NB4 (cell line): ENCODE data around the gene DAPK1.

Experiments
- DNase-seq: peaks from one replicate; pipeline ENCODE4 v3.0.0; 2010; ENCODE audit warnings: low read depth
- H3K4me3 ChIP-seq: one replicate; pipeline ENCODE4 v1.5.1; 2011; ENCODE audit warnings: mild to moderate bottlenecking, low read depth, low read length, moderate library complexity
- MYC ChIP-seq: IDR thresholded peaks from 2 replicates; pipeline ENCODE4 v1.6.1; 2011; ENCODE audit warnings: low read depth, low read length
- POLR2A ChIP-seq: IDR thresholded peaks from 2 replicates; pipeline ENCODE4 v1.6.1; 2011; ENCODE audit warnings: mild to moderate bottlenecking; ENCODE audit not compliant: insufficient read length; ENCODE audit errors: extremely low read depth
- TF ChIP-seq, protein P1 (sequence below): IDR thresholded peaks from one replicate; pipeline ENCODE4 v1.5.1; 2012; ENCODE audit warnings: low read depth, low read length
- TF ChIP-seq, protein P2 (sequence below): IDR thresholded peaks from 2 replicates; pipeline ENCODE4 v1.6.1; 2011; ENCODE audit warnings: low read depth, low read length

Gene DAPK1

DNA sequence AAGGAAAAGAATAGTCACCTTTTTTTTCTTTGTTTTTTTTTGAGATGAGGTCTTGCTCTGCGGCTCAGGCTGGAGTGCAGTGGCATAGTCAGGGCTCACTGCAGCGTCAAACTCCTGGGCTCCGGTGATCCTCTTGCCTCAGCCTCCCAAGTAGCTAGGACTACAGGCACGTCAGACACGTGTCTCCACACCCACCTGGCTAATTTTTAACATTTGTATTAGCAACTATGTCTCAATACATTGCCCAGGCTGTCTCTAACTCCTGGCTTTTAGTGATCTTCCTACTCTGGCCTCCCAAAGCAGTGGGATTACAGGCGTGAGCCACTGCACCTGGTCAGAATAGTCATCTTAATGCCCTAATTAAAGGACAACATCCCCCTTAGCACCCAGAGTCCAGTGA lies 173.8 kb downstream of the DAPK1 start:
- no peak for TF ChIP-seq MYC
- TF ChIP-seq, protein P1, sequence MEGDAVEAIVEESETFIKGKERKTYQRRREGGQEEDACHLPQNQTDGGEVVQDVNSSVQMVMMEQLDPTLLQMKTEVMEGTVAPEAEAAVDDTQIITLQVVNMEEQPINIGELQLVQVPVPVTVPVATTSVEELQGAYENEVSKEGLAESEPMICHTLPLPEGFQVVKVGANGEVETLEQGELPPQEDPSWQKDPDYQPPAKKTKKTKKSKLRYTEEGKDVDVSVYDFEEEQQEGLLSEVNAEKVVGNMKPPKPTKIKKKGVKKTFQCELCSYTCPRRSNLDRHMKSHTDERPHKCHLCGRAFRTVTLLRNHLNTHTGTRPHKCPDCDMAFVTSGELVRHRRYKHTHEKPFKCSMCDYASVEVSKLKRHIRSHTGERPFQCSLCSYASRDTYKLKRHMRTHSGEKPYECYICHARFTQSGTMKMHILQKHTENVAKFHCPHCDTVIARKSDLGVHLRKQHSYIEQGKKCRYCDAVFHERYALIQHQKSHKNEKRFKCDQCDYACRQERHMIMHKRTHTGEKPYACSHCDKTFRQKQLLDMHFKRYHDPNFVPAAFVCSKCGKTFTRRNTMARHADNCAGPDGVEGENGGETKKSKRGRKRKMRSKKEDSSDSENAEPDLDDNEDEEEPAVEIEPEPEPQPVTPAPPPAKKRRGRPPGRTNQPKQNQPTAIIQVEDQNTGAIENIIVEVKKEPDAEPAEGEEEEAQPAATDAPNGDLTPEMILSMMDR = no peak
- TF ChIP-seq POLR2A = no peak
- TF ChIP-seq, protein P2, sequence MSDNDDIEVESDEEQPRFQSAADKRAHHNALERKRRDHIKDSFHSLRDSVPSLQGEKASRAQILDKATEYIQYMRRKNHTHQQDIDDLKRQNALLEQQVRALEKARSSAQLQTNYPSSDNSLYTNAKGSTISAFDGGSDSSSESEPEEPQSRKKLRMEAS = no peak
- H3K4me3 ChIP-seq = no peak overlapping the region
- DNase-seq = no peak

DNA sequence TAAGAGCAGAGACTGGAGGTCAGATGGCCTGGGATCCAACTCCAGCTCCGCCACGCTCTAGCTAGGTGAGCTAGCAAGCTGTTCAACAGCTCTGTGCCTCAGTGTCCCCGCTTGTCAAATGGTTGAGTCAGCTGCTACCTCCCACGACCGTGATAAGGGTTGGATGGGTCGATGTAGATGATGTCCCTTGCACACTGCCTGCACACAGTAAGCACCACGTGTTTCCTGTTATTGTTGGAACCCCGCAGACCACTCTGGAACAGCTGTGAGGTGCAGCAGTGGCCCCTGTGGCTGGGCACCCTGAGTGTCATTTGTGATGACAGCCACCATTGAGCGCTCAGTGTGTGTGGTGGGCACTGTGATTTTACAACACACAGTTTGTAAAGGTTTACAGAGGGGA lies 174.3 kb downstream of the DAPK1 start:
- no peak overlapping the region for H3K4me3 ChIP-seq
- DNase-seq = no peak
- TF ChIP-seq POLR2A (no peak), MYC (no peak)
- TF ChIP-seq, protein P1 = no peak
- TF ChIP-seq, protein P2 = 0 out of 2 replicates have a peak, but pooled peaks have one; percentile 5

DNA sequence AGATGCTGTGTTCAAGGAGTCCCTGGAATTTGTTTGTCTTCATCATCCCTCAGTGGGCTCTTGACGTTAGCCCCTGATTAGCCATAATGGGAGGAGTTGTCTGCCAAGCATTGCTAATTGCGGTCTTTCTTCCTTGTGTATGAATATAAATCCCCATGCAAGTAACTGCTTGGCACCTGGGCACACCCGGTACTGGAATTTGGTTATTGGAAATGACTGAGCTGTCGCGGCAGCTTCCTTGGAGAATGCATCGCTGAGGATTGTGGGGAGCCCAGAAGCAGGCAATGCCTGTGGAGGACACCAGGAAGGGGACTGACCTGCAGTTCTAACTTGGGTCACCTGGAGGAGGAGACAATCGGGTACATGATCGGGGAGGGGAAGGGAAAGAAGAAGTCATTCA lies 174.9 kb downstream of the DAPK1 start:
- H3K4me3 ChIP-seq = no peak overlapping the region
- no peak for TF ChIP-seq POLR2A
- TF ChIP-seq, protein P2 = no peak
- TF ChIP-seq, protein P1 = no peak
- TF ChIP-seq MYC = no peak
- no peak for DNase-seq

DNA sequence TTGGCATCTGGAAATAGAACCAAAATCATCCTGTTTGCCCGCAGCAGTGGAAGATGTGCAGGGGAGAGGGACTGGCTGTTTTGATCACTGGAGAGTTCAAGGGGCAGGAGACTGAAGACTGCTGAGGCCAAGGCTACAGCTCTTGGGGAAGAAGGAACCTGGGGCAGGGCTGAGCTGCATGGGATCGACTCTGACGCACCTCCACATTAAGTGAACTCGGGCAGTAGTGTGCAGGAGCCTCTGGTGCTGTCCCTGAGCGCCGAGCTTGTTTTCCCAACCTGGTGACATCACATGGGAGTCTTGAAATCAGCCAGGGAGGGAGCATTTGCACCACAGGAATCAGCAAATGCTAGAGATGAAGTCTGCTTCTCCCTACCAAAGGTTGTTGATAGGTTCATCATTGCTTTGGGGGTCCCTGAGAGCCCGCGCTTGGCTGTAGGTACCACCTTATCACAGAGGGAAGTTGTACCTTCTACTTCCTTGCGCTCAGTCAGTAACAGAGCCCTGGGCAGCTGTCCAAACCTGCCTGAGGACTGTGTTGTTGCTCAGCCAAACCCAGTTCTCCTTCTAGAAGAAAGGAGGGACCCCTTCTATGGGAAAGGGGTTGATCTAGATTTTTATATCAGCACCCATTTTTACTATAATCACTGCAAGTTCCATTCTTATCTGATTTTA lies 175.9 kb downstream of the DAPK1 start:
- TF ChIP-seq, protein P1 = no peak
- TF ChIP-seq MYC (no peak), POLR2A (no peak)
- TF ChIP-seq, protein P2 = no peak
- H3K4me3 ChIP-seq = no peak overlapping the region
- no peak for DNase-seq

DNA sequence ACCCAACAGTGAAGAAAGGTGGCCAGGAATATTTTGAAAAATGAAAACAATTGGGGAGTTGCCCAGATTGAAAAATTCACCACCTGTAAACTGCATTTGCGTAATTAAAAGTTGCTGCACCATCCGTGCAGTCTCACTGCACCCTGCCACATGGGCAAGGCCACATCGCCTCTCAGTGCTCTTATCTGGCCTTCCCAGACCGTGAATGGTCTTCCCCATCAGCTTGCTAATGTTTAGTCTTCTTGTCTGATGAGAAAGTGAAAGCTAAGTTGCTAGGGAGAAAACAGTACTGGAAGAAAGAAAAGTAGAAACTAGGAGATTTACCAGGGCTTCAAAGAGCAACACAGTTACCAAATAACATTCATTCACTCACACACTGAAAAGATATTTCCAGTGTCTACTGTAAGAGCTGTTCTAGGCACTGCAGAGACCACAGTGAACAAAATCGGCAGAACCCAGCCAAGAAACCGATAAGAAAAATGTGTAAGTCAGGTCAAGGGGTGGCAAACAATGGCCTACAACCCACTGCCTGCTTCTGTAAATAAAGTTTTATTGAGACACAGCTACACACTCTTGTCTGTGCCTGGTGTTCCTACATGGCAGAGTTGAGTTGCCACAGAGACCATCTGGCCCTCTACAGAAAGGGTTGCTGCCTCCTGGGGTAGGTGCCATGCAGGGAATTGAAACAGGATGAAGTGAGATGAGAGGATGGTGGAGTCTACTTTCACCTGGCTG lies 177.1 kb downstream of the DAPK1 start:
- H3K4me3 ChIP-seq = no peak overlapping the region
- TF ChIP-seq, protein P2 = no peak
- DNase-seq = no peak

DNA sequence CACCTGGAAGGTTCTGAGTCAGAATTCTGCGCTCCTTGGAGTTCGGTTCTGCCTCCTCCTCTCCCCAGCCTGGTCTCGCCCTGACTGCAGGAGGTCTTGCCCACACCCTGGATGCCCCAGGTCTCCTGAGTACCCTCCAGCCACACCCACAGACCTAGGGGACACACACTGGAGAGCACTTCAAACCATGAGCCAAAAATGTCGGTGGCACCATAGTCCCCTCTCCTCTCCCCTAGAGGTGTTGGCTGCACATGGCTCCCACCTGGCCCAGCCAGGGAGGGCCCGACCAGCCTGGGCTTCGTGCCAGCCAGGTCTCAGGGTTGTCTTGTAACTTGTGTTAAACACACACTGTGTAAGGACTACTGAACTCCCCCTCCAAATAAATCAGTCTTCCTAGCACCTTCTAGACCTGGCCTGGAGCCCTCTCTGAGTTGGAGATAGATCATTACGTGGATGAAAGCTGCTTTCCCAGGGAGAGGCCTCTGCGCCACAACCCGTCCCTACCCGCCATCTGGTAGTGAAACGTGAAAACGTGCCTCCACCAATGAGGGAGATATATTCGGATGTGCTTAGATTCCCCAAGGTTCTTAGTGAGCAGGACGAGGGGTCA lies 178.3 kb downstream of the DAPK1 start:
- TF ChIP-seq POLR2A = no peak
- TF ChIP-seq, protein P2 = no peak
- no peak for TF ChIP-seq MYC
- TF ChIP-seq, protein P1 = no peak
- H3K4me3 ChIP-seq = no peak overlapping the region
- no peak for DNase-seq
